GM12878 (cell line): ENCODE results near the gene DPM1. TPM values are rescaled to one million over a fixed set of nuclear protein-coding genes. Genes with fewer than 3 reads are reported as not detected.

Source experiments
- ATAC-seq: fragments of 200-7000 bp; cut with Tn5 transposase; 3 replicates; pipeline ENCODE4 v1.9.1; 2020; ENCODE audit warnings: mild to moderate bottlenecking, moderate library complexity
- BruUV-seq: library from RNA; stranded (reverse); fragments of 400-500 nt; replicated peaks from 2 replicates; lab custom pipeline; 2021; lab: Mats Ljungman, UMichigan
- CTCF ChIA-PET: fragments of 300-600 bp; sonication (Branson Sonifier 250); formaldehyde crosslinking; extraction: SDS; loops from one replicate; lab custom pipeline; 2021; ENCODE audit warnings: inconsistent platforms; lab: Yijun Ruan, JAX
- POLR2A ChIA-PET: fragments of 350-600 bp; formaldehyde crosslinking; extraction: SDS; loops from one replicate; lab custom pipeline; 2021; ENCODE audit warnings: inconsistent platforms; lab: Charles Lee
- RAD21 ChIA-PET: fragments of 300-600 bp; sonication (Branson Sonifier 250); formaldehyde crosslinking; loops from one replicate; lab custom pipeline; 2023; ENCODE audit warnings: antibody characterized with exemption; ENCODE audit not compliant: unreplicated experiment; lab: Charles Lee
- SMC1A ChIA-PET: fragments of 300-600 bp; sonication (Branson Sonifier 250); formaldehyde crosslinking; loops from one replicate; lab custom pipeline; 2023; ENCODE audit not compliant: unreplicated experiment, uncharacterized antibody; lab: Charles Lee
- DNase-seq: peaks from one replicate; pipeline ENCODE4 v3.0.0-alpha.2; 2011; ENCODE audit warnings: low read depth, low spot score
- FAIRE-seq: peaks from 3 replicates; lab custom pipeline; 2011; peaks lifted over from hg19 to GRCh38; lab: Jason Lieb, UNC
- H2AFZ ChIP-seq: 2 replicates; pipeline ENCODE4 v1.6.0; 2011; ENCODE audit warnings: low read depth, low read length, control low read depth; ENCODE audit not compliant: control insufficient read depth
- H3K27ac ChIP-seq: 2 replicates; pipeline ENCODE4 v1.5.1; 2011; ENCODE audit warnings: control low read depth; ENCODE audit not compliant: control insufficient read depth, insufficient read depth
- H3K27me3 ChIP-seq, 2 experiments: replicated peaks in 1 of 2; 2 replicates each; pipeline versions ENCODE4 v1.6.0 to v1.6.1; 2011; ENCODE audit warnings: low read length in 1 of 2; ENCODE audit not compliant: control insufficient read depth in 2 of 2, insufficient read depth in 2 of 2
- H3K36me3 ChIP-seq, 2 experiments: 2 replicates each; pipeline ENCODE4 v1.5.1; 2011; ENCODE audit warnings: low read length in 1 of 2; ENCODE audit not compliant: control insufficient read depth in 2 of 2, insufficient read depth in 2 of 2
- H3K4me1 ChIP-seq: 2 replicates; pipeline ENCODE4 v1.6.1; 2011; ENCODE audit warnings: mild to moderate bottlenecking, low read length, moderate library complexity, mixed read lengths; ENCODE audit not compliant: control insufficient read depth, insufficient read depth
- H3K4me2 ChIP-seq: 2 replicates; pipeline ENCODE4 v1.6.0; 2011; ENCODE audit warnings: control low read depth; ENCODE audit not compliant: control insufficient read depth, insufficient read depth
- H3K4me3 ChIP-seq: fragments of 200-600 bp; sonication (generic); 2 replicates; pipeline ENCODE4 v1.5.1; 2016
- H3K79me2 ChIP-seq: 2 replicates; pipeline ENCODE4 v1.6.0; 2011; ENCODE audit warnings: low read length; ENCODE audit not compliant: control insufficient read depth, insufficient read depth
- H3K9ac ChIP-seq: 2 replicates; pipeline ENCODE4 v1.8.0; 2011; ENCODE audit warnings: low read length, control low read depth, mixed read lengths; ENCODE audit not compliant: control insufficient read depth, insufficient read depth
- H3K9me3 ChIP-seq: replicated peaks from 3 replicates; pipeline ENCODE4 v1.5.1; 2011; ENCODE audit warnings: mild to moderate bottlenecking, low read length; ENCODE audit not compliant: control insufficient read depth, insufficient read depth
- H4K20me1 ChIP-seq: 2 replicates; pipeline ENCODE4 v1.6.0; 2011; ENCODE audit not compliant: control insufficient read depth, insufficient read depth
- BMI1 ChIP-seq: fragments of 450-650 bp; IDR thresholded peaks from 2 replicates; pipeline ENCODE4 v1.6.1; 2016; ENCODE audit warnings: mild to moderate bottlenecking, moderate library complexity, borderline replicate concordance
- BRCA1 ChIP-seq: IDR thresholded peaks from 2 replicates; pipeline ENCODE4 v1.6.1; 2011; ENCODE audit warnings: low read depth, low read length, improper control_type of control experiment
- CHD2 ChIP-seq: IDR thresholded peaks from 2 replicates; pipeline ENCODE4 v1.6.1; 2011; ENCODE audit warnings: low read depth, low read length, improper control_type of control experiment, borderline replicate concordance
- NFYA ChIP-seq: IDR thresholded peaks from 2 replicates; pipeline ENCODE4 v1.6.1; 2011; ENCODE audit warnings: low read depth, mild to moderate bottlenecking, low read length, improper control_type of control experiment, borderline replicate concordance
- NR2F1 ChIP-seq: fragments of 450-650 bp; conservative IDR thresholded peaks from 2 replicates; pipeline ENCODE4 v1.6.1; 2017; ENCODE audit warnings: mild to moderate bottlenecking
- POU2F2 ChIP-seq: IDR thresholded peaks from 3 replicates; pipeline ENCODE4 v1.6.1; 2011; ENCODE audit warnings: low read depth, mild to moderate bottlenecking, low read length, borderline replicate concordance
- USF1 ChIP-seq: IDR thresholded peaks from 2 replicates; pipeline ENCODE4 v1.6.1; 2011; ENCODE audit warnings: borderline replicate concordance, low read depth, mild to moderate bottlenecking, moderate library complexity, mixed read lengths, low read length; ENCODE audit not compliant: insufficient read depth; ENCODE audit errors: extremely low read length
- ZNF384 ChIP-seq: IDR thresholded peaks from 2 replicates; pipeline ENCODE4 v1.6.1; 2012; ENCODE audit warnings: low read depth, mild to moderate bottlenecking, low read length, improper control_type of control experiment, borderline replicate concordance
- in situ Hi-C: fragments of 300-500 bp; cut with MboI; formaldehyde crosslinking; loops from 9 replicates; pipeline ENCODE4 v1.14.3; 2018; ENCODE audit warnings: mixed read lengths
- intact Hi-C: fragments of 100-400 bp; cut with micrococcal nuclease; formaldehyde crosslinking; loops from one replicate; pipeline ENCODE4 v1.14.2; 2022; ENCODE audit not compliant: unreplicated experiment
- polyA plus RNA-seq, 11 experiments: library from polyadenylated mRNA; depleted of rRNA in 4 of 11; unstranded in 6 of 11; stranded (reverse) in 5 of 11; fragments of >200 nt; fragmentation: Nextera tagmentation in 4 of 11; fragmentation: Illumina TruSeq in 1 of 11; extraction: Ambion mirVana in 4 of 11; extraction: Trizol in 1 of 11; gene quantifications; 1 replicate in 1 of 11; 2 replicates in 10 of 11; pipeline versions ENCODE4 v1.2.1 to v1.2.3, GENCODE V29; 2011 to 2016; ENCODE audit warnings: inconsistent platforms in 2 of 11, missing spikeins in 2 of 11, low read depth in 1 of 11
- total RNA-seq, 4 experiments: library from RNA; depleted of rRNA in 3 of 4; stranded (reverse); fragments of >200 nt in 3 of 4; fragmentation: Illumina TruSeq in 1 of 4; extraction: Trizol in 1 of 4; gene quantifications; 2 replicates each; pipeline versions ENCODE4 v1.2.1 to v1.2.3, GENCODE V29; 2013 to 2021
- TF ChIP-seq, protein P1 (sequence below), 3 experiments: IDR thresholded peaks in 2 of 3; conservative IDR thresholded peaks in 1 of 3; 2 replicates each; pipeline ENCODE4 v1.5.1; 2011; ENCODE audit warnings: low read depth in 3 of 3, low read length in 3 of 3, mild to moderate bottlenecking in 3 of 3, control low read depth in 2 of 3, moderate library complexity in 2 of 3, inconsistent platforms in 1 of 3, mixed read lengths in 1 of 3; ENCODE audit not compliant: control insufficient read depth in 2 of 3, insufficient read depth in 1 of 3; ENCODE audit errors: extremely low read depth in 1 of 3
- TF ChIP-seq, protein P2 (sequence below): fragments of 450-650 bp; formaldehyde crosslinking; IDR thresholded peaks from 2 replicates; pipeline ENCODE4 v1.5.0; 2022; ENCODE audit warnings: mild to moderate bottlenecking, missing genetic modification characterization

The DPM1 gene
- total and polyA plus RNA-seq, 10 of the 15 experiments (the other 5 are each of a cell fraction or from before 2014, with no cell fraction given), result 53.3 to 167 (median 108) TPM

GRCh38 chr20:50920997-50921396 lies 37.3 kb downstream of the DPM1 start:
- ATAC-seq (peak; percentile 55), FAIRE-seq (no peak), DNase-seq (no peak)
- CTCF ChIA-PET, result interaction anchor here (1.7 to 3.4 kb wide), 2 partner anchors 8 to 10 kb away, joined by 3 to 29 read pairs; partner anchors contain the start of gene ADNP
- SMC1A ChIA-PET, result interaction anchor here (1.1 to 2.4 kb wide), 7 partner anchors 8 to 127 kb away, joined by 3 to 8 read pairs (median 5); partner anchors contain the start of genes ADNP and BCAS4
- BruUV-seq, result TSS peak; percentile 1
- in situ Hi-C loops (no loop called here), intact Hi-C loops (no loop called here)
- H3K4me3 ChIP-seq, result no peak overlapping the region
- H3K27ac ChIP-seq, result no peak overlapping the region
- POLR2A ChIA-PET, result interaction anchor here (0.6 to 1.2 kb wide), 5 partner anchors 8 to 126 kb away, joined by 3 to 5 read pairs (median 4); partner anchors contain the start of genes ADNP and BCAS4
- TF ChIP-seq USF1, result no peak
- TF ChIP-seq, protein P1, sequence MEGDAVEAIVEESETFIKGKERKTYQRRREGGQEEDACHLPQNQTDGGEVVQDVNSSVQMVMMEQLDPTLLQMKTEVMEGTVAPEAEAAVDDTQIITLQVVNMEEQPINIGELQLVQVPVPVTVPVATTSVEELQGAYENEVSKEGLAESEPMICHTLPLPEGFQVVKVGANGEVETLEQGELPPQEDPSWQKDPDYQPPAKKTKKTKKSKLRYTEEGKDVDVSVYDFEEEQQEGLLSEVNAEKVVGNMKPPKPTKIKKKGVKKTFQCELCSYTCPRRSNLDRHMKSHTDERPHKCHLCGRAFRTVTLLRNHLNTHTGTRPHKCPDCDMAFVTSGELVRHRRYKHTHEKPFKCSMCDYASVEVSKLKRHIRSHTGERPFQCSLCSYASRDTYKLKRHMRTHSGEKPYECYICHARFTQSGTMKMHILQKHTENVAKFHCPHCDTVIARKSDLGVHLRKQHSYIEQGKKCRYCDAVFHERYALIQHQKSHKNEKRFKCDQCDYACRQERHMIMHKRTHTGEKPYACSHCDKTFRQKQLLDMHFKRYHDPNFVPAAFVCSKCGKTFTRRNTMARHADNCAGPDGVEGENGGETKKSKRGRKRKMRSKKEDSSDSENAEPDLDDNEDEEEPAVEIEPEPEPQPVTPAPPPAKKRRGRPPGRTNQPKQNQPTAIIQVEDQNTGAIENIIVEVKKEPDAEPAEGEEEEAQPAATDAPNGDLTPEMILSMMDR (IDR thresholded peaks at IDR 0.05 in 2 of 3, conservative IDR thresholded peaks at IDR 0.05 in 1 of 3; ENCODE audit: control insufficient read depth in 2 of 3, extremely low read depth in 1 of 3, insufficient read depth in 1 of 3, low read depth in 3 of 3, low read length in 3 of 3), result 0 out of 6 replicates have a peak, but pooled peaks of 1 of the 3 experiments have one; percentile 1
- peak; percentile 81 for TF ChIP-seq BMI1
- TF ChIP-seq, protein P2, sequence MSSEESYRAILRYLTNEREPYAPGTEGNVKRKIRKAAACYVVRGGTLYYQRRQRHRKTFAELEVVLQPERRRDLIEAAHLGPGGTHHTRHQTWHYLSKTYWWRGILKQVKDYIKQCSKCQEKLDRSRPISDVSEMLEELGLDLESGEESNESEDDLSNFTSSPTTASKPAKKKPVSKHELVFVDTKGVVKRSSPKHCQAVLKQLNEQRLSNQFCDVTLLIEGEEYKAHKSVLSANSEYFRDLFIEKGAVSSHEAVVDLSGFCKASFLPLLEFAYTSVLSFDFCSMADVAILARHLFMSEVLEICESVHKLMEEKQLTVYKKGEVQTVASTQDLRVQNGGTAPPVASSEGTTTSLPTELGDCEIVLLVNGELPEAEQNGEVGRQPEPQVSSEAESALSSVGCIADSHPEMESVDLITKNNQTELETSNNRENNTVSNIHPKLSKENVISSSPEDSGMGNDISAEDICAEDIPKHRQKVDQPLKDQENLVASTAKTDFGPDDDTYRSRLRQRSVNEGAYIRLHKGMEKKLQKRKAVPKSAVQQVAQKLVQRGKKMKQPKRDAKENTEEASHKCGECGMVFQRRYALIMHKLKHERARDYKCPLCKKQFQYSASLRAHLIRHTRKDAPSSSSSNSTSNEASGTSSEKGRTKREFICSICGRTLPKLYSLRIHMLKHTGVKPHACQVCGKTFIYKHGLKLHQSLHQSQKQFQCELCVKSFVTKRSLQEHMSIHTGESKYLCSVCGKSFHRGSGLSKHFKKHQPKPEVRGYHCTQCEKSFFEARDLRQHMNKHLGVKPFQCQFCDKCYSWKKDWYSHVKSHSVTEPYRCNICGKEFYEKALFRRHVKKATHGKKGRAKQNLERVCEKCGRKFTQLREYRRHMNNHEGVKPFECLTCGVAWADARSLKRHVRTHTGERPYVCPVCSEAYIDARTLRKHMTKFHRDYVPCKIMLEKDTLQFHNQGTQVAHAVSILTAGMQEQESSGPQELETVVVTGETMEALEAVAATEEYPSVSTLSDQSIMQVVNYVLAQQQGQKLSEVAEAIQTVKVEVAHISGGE (CRISPR knock-in tag), result no peak
- TF ChIP-seq NR2F1, result no peak
- TF ChIP-seq NFYA, result no peak
- TF ChIP-seq ZNF384, result no peak
- no peak for TF ChIP-seq POU2F2
- TF ChIP-seq BRCA1, result no peak
- no peak for TF ChIP-seq CHD2
- H3K27me3 ChIP-seq, result no peaks in the 10 kb centered on the region
- H4K20me1 ChIP-seq, result peaks cover 5% of the 10 kb centered on the region
- no peak overlapping the region for H3K9ac ChIP-seq
- no peak overlapping the region for H2AFZ ChIP-seq
- H3K79me2 ChIP-seq, result peaks cover 97% of the 10 kb centered on the region
- RAD21 ChIA-PET, result interaction anchor here (0.8 to 3.5 kb wide), 8 partner anchors 8 to 126 kb away, joined by 3 to 12 read pairs (median 3); partner anchors contain the start of genes ADNP and BCAS4
- 0 out of 2 replicates have a peak overlapping the region, but pooled peaks have one; percentile 41 for H3K4me2 ChIP-seq
- H3K9me3 ChIP-seq, result no peaks in the 10 kb centered on the region
- peaks cover 4 to 29% of the 10 kb centered on the region in 2 experiments for H3K36me3 ChIP-seq
- H3K4me1 ChIP-seq, result peaks cover 28% of the 10 kb centered on the region
